A549 treated with AZD2906 at 1 μM for 4 hours (cell line): Measurements from ENCODE around the gene HELZ. TPM values are rescaled to one million over a fixed set of nuclear protein-coding genes. Genes with fewer than 3 reads are reported as not detected.

Experiments
- total RNA-seq: library from RNA; stranded (reverse); fragments of 200-300 nt; extraction: Qiagen RNA extraction; gene quantifications from 5 replicates; pipeline ENCODE4 v1.2.3, GENCODE V29; 2022

HELZ gene
- total RNA-seq, result 8.8 to 12.5 TPM (median 11.1 TPM) in 5 replicates

GRCh38 chr17:67245073-67245693 lies at the start of gene HELZ:
TSS of gene HELZ (minus strand) at chr17:67245196. CDS start at chr17:67218804, 26,392 bp downstream.

GRCh38 chr17:67044016-67044772 lies 200.8 kb downstream of the HELZ start, which contains the start of gene CACNG1:
TSS of gene CACNG1 (plus strand) at chr17:67044554. CDS start at chr17:67044661, 107 bp downstream.

Other genes starting within 250 kb of the HELZ start
- gene CACNG1, start 200.6 kb downstream of the HELZ start, total RNA-seq, result 0.07 to 0.25 TPM (median 0.17 TPM) in 5 replicates
- gene PSMD12, start 121.4 kb upstream of the HELZ start, total RNA-seq, result 91.5 to 118 TPM (median 94.6 TPM) in 5 replicates
- 20.0 to 24.6 TPM (median 24.0 TPM) in 5 replicates for gene PITPNC1, start 132.1 kb upstream of the HELZ start, total RNA-seq